ENCODE data around the gene ESF1.

The ESF1 gene

GRCh38 chr20:13685623-13686022 is 99.1 kb downstream of the ESF1 start:
- no peak for DNase-seq (ENCODE audit: low spot score)
- H3K4me3 ChIP-seq (ENCODE audit: severe bottlenecking), result no peak overlapping the region
- no peaks in the 10 kb centered on the region for H3K36me3 ChIP-seq (ENCODE audit: low read depth)

GRCh38 chr20:13684566-13685222 is 100.0 kb downstream of the ESF1 start:
- DNase-seq (ENCODE audit: low spot score), result no peak
- no peaks in the 10 kb centered on the region for H3K4me1 ChIP-seq (ENCODE audit: insufficient read depth, poor library complexity, severe bottlenecking)
- H3K4me3 ChIP-seq (ENCODE audit: severe bottlenecking), result no peak overlapping the region

More at GRCh38 chr20:13685623-13686022, 99.1 kb downstream of the ESF1 start:
- Histone ChIP-seq H3K9me3 (ENCODE audit: severe bottlenecking) (no peaks in the 10 kb centered on the region), H3K4me1 (ENCODE audit: insufficient read depth, poor library complexity, severe bottlenecking) (no peaks in the 10 kb centered on the region), H3K27me3 (ENCODE audit: insufficient read depth, poor library complexity, severe bottlenecking) (peaks cover 3% of the 10 kb centered on the region), H3K27ac (ENCODE audit: poor library complexity, severe bottlenecking) (no peak overlapping the region)
- no peak for ATAC-seq (ENCODE audit: low read depth)
- TF ChIP-seq, protein P1, sequence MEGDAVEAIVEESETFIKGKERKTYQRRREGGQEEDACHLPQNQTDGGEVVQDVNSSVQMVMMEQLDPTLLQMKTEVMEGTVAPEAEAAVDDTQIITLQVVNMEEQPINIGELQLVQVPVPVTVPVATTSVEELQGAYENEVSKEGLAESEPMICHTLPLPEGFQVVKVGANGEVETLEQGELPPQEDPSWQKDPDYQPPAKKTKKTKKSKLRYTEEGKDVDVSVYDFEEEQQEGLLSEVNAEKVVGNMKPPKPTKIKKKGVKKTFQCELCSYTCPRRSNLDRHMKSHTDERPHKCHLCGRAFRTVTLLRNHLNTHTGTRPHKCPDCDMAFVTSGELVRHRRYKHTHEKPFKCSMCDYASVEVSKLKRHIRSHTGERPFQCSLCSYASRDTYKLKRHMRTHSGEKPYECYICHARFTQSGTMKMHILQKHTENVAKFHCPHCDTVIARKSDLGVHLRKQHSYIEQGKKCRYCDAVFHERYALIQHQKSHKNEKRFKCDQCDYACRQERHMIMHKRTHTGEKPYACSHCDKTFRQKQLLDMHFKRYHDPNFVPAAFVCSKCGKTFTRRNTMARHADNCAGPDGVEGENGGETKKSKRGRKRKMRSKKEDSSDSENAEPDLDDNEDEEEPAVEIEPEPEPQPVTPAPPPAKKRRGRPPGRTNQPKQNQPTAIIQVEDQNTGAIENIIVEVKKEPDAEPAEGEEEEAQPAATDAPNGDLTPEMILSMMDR (IDR thresholded peaks at IDR 0.05; ENCODE audit: poor library complexity, severe bottlenecking), result no peak

GRCh38 chr20:13683833-13684232 is 100.9 kb downstream of the ESF1 start:
- H3K36me3 ChIP-seq (ENCODE audit: low read depth), result no peaks in the 10 kb centered on the region
- no peak overlapping the region for H3K4me3 ChIP-seq (ENCODE audit: severe bottlenecking)
- TF ChIP-seq, protein P1 (IDR thresholded peaks at IDR 0.05; ENCODE audit: poor library complexity, severe bottlenecking), result no peak
- H3K9me3 ChIP-seq (ENCODE audit: severe bottlenecking), result no peaks in the 10 kb centered on the region
- DNase-seq (ENCODE audit: low spot score) (no peak), ATAC-seq (ENCODE audit: low read depth) (no peak)
- H3K27me3 ChIP-seq (ENCODE audit: insufficient read depth, poor library complexity, severe bottlenecking), result peaks cover 3% of the 10 kb centered on the region
- H3K27ac ChIP-seq (ENCODE audit: poor library complexity, severe bottlenecking), result no peak overlapping the region
- H3K4me1 ChIP-seq (ENCODE audit: insufficient read depth, poor library complexity, severe bottlenecking), result no peaks in the 10 kb centered on the region

More at GRCh38 chr20:13684566-13685222, 100.0 kb downstream of the ESF1 start:
- Histone ChIP-seq H3K36me3 (ENCODE audit: low read depth) (no peaks in the 10 kb centered on the region), H3K9me3 (ENCODE audit: severe bottlenecking) (no peaks in the 10 kb centered on the region), H3K27ac (ENCODE audit: poor library complexity, severe bottlenecking) (no peak overlapping the region), H3K27me3 (ENCODE audit: insufficient read depth, poor library complexity, severe bottlenecking) (peaks cover 3% of the 10 kb centered on the region)
- TF ChIP-seq, protein P1 (IDR thresholded peaks at IDR 0.05; ENCODE audit: poor library complexity, severe bottlenecking), result no peak
- ATAC-seq (ENCODE audit: low read depth), result no peak

- H3K4me3 ChIP-seq (ENCODE audit: severe bottlenecking), result no peak overlapping the region
- H3K4me1 ChIP-seq (ENCODE audit: insufficient read depth, poor library complexity, severe bottlenecking), result no peaks in the 10 kb centered on the region
- DNase-seq (ENCODE audit: low spot score) (no peak), ATAC-seq (ENCODE audit: low read depth) (no peak)
- no peak overlapping the region for H3K27ac ChIP-seq (ENCODE audit: poor library complexity, severe bottlenecking)
- no peaks in the 10 kb centered on the region for H3K9me3 ChIP-seq (ENCODE audit: severe bottlenecking)
- peaks cover 3% of the 10 kb centered on the region for H3K27me3 ChIP-seq (ENCODE audit: insufficient read depth, poor library complexity, severe bottlenecking)
- TF ChIP-seq, protein P1 (IDR thresholded peaks at IDR 0.05; ENCODE audit: poor library complexity, severe bottlenecking), result no peak
- no peaks in the 10 kb centered on the region for H3K36me3 ChIP-seq (ENCODE audit: low read depth)
Measured at GRCh38 chr20:13681248-13682125, 103.2 kb downstream of the ESF1 start.
